ENCODE results near the gene PLEKHO1. TPM values are rescaled to one million over a fixed set of nuclear protein-coding genes. Genes with fewer than 3 reads are reported as not detected.
"Not testable (repeated sequence)": the region's sequence is repeated elsewhere in the genome, so short reads cannot be mapped to it uniquely, and the experiment has no call there.

Gene PLEKHO1
- total RNA-seq, 2 donors from 2014 or later = 5.4 to 30.8 TPM

GRCh38 chr1:150179867-150180266 is 30.2 kb downstream of the PLEKHO1 start:
- no peak overlapping the region for H3K9ac ChIP-seq (ENCODE audit: low read depth in 2 of 2, low read length in 2 of 2)
- no peaks in the 10 kb centered on the region for H3K4me1 ChIP-seq
- no peaks in the 10 kb centered on the region for H3K27me3 ChIP-seq
- TF ChIP-seq CTCF (IDR thresholded peaks at IDR 0.05) = no peak
- no peak overlapping the region for H3K27ac ChIP-seq
- no peaks in the 10 kb centered on the region for H3K36me3 ChIP-seq
- H3K4me3 ChIP-seq = no peak overlapping the region
- no peak for DNase-seq
- intact Hi-C loops (cut with DNase I) = loop anchor here (10.0 kb wide), 1 partner anchor 215 kb away; no protein-coding TSS in a partner anchor
- H3K9me3 ChIP-seq = no peaks in the 10 kb centered on the region

- Histone ChIP-seq H3K36me3 (no peaks in the 10 kb centered on the region), H3K4me1 (no peaks in the 10 kb centered on the region), H3K27me3 (no peaks in the 10 kb centered on the region), H3K4me3 (no peak overlapping the region), H3K9ac (ENCODE audit: low read depth in 2 of 2, low read length in 2 of 2) (no peak overlapping the region), H3K9me3 (no peaks in the 10 kb centered on the region), H3K27ac (no peak overlapping the region)
- no peak for DNase-seq
- no peak for TF ChIP-seq CTCF (IDR thresholded peaks at IDR 0.05)
- intact Hi-C loops (cut with DNase I) = no loop called here
Observed at GRCh38 chr1:150180474-150180873, 30.8 kb downstream of the PLEKHO1 start.

- Histone ChIP-seq H3K36me3 (no peaks in the 10 kb centered on the region), H3K27ac (no peak overlapping the region), H3K9ac (ENCODE audit: low read depth in 2 of 2, low read length in 2 of 2) (no peak overlapping the region), H3K27me3 (no peaks in the 10 kb centered on the region), H3K4me1 (no peaks in the 10 kb centered on the region), H3K9me3 (no peaks in the 10 kb centered on the region), H3K4me3 (no peak overlapping the region)
- no peak for DNase-seq
- no peak for TF ChIP-seq CTCF (IDR thresholded peaks at IDR 0.05)
- intact Hi-C loops (cut with DNase I) = no loop called here
Observed at GRCh38 chr1:150182247-150182646, 32.5 kb downstream of the PLEKHO1 start.

GRCh38 chr1:150183061-150183460 is 33.3 kb downstream of the PLEKHO1 start:
- Histone ChIP-seq H3K27me3 (no peaks in the 10 kb centered on the region), H3K9ac (ENCODE audit: low read depth in 2 of 2, low read length in 2 of 2) (no peak overlapping the region), H3K36me3 (no peaks in the 10 kb centered on the region), H3K4me3 (no peak overlapping the region), H3K4me1 (no peaks in the 10 kb centered on the region), H3K9me3 (no peaks in the 10 kb centered on the region), H3K27ac (no peak overlapping the region)
- intact Hi-C loops (cut with DNase I) = no loop called here
- TF ChIP-seq CTCF (IDR thresholded peaks at IDR 0.05) = no peak
- DNase-seq = no peak

- no peak overlapping the region for H3K9ac ChIP-seq (ENCODE audit: low read depth in 2 of 2, low read length in 2 of 2)
- no peaks in the 10 kb centered on the region for H3K27me3 ChIP-seq
- no peak overlapping the region for H3K27ac ChIP-seq
- intact Hi-C loops (cut with DNase I) = no loop called here
- no peak for DNase-seq
- no peak overlapping the region for H3K4me3 ChIP-seq
- no peaks in the 10 kb centered on the region for H3K4me1 ChIP-seq
- no peaks in the 10 kb centered on the region for H3K36me3 ChIP-seq
- no peak for TF ChIP-seq CTCF (IDR thresholded peaks at IDR 0.05)
- H3K9me3 ChIP-seq = no peaks in the 10 kb centered on the region
Observed at GRCh38 chr1:150185481-150185880, 35.8 kb downstream of the PLEKHO1 start.

- DNase-seq; H3K9ac ChIP-seq (ENCODE audit: low read depth in 2 of 2, low read length in 2 of 2); H3K27me3 ChIP-seq; H3K4me1 ChIP-seq; H3K4me3 ChIP-seq; H3K36me3 ChIP-seq; intact Hi-C loops (cut with DNase I); H3K9me3 ChIP-seq; H3K27ac ChIP-seq: not testable (repeated sequence)
Observed at GRCh38 chr1:150186438-150186788, 36.7 kb downstream of the PLEKHO1 start.
